Cardiac muscle cell (in vitro differentiated cells and primary cell): Measurements from ENCODE around the gene TTC22. TPM values are rescaled to one million over a fixed set of nuclear protein-coding genes. Genes with fewer than 3 reads are reported as not detected.

ENCODE experiments used
- DNase-seq, 2 donors: peaks; one replicate each; pipeline versions ENCODE4 v3.0.0 to v3.0.0-alpha.2; 2010 to 2017; ENCODE audit warnings: low read depth in 1 of 2, low spot score in 1 of 2
- H3K27ac ChIP-seq: fragments of 200-600 bp; sonication (generic); 2 replicates; pipeline ENCODE4 v1.5.1; 2016
- H3K27me3 ChIP-seq: fragments of 200-600 bp; sonication (generic); 2 replicates; pipeline ENCODE4 v1.6.0; 2016; ENCODE audit warnings: control low read depth
- H3K36me3 ChIP-seq: fragments of 200-600 bp; sonication (generic); 2 replicates; pipeline ENCODE4 v1.5.1; 2016; ENCODE audit warnings: control low read depth
- H3K4me1 ChIP-seq: fragments of 200-600 bp; sonication (generic); 2 replicates; pipeline ENCODE4 v1.8.1; 2017; ENCODE audit warnings: low read depth, mild to moderate bottlenecking, mixed run types
- H3K4me3 ChIP-seq: fragments of 200-600 bp; sonication (generic); 2 replicates; pipeline ENCODE4 v1.5.1; 2016; ENCODE audit warnings: mild to moderate bottlenecking
- H3K9me3 ChIP-seq: fragments of 200-600 bp; sonication (generic); 2 replicates; pipeline ENCODE4 v1.5.1; 2017; ENCODE audit warnings: low read depth, mild to moderate bottlenecking, control low read depth
- polyA plus RNA-seq: library from polyadenylated mRNA; unstranded; fragments of >200 nt; fragmentation: Nextera tagmentation; extraction: Ambion mirVana; gene quantifications from 2 replicates; pipeline ENCODE4 v1.2.1, GENCODE V29; 2016
- total RNA-seq: library from RNA; depleted of rRNA; stranded (reverse); fragments of >200 nt; gene quantifications from 2 replicates; pipeline ENCODE4 v1.2.3, GENCODE V29; 2016
- TF ChIP-seq, protein P1 (sequence below): IDR thresholded peaks from 2 replicates; pipeline ENCODE4 v1.5.1; 2012; ENCODE audit warnings: low read depth, mild to moderate bottlenecking, low read length

TTC22 gene
- total and polyA plus RNA-seq, 2 experiments from 2014 or later, result not detected

DNA sequence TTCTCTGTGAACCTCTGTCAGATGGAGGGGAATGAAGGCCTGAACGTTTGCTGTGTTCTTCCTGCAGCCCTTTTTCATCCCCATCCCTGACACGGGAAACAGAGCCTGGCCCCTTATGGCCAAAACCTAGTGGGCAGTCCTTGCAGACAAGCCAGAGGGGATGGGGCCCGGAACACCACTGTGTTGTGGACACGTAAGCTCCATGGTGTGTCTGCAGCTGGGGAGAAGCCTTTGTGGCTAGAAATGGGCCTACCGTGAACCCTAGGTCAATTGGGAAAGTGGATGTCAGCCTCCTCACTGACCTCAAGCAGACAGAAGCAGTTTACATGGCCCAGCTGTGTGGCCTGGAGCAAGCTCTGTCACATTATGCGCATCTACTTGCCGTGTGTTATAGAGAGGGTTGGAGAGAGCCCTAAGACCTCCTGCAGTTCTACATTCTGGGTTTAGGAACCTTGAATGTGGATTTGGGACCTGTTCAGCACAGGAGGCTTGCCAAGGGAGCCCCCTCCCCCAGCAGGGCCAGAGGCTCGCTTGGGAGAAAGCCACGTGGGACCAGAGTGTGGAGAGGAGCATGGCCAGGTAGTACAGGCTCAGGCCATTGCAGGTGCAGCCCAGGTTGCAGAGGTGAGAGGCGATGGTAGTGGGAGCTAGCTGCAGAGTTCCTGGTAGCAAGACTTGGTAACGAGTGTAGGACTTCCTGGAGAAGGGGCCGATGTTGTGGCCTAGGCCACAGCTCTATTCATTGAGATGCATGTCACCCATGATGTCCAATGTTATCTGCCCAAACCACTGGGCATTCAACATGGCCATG lies 57.5 kb downstream of the TTC22 start:
- Histone ChIP-seq H3K27ac (no peak overlapping the region), H3K4me3 (no peak overlapping the region), H3K36me3 (peaks cover 27% of the 10 kb centered on the region), H3K4me1 (no peaks in the 10 kb centered on the region), H3K9me3 (no peaks in the 10 kb centered on the region), H3K27me3 (peaks cover 7% of the 10 kb centered on the region)
- no peak for DNase-seq
- TF ChIP-seq, protein P1, sequence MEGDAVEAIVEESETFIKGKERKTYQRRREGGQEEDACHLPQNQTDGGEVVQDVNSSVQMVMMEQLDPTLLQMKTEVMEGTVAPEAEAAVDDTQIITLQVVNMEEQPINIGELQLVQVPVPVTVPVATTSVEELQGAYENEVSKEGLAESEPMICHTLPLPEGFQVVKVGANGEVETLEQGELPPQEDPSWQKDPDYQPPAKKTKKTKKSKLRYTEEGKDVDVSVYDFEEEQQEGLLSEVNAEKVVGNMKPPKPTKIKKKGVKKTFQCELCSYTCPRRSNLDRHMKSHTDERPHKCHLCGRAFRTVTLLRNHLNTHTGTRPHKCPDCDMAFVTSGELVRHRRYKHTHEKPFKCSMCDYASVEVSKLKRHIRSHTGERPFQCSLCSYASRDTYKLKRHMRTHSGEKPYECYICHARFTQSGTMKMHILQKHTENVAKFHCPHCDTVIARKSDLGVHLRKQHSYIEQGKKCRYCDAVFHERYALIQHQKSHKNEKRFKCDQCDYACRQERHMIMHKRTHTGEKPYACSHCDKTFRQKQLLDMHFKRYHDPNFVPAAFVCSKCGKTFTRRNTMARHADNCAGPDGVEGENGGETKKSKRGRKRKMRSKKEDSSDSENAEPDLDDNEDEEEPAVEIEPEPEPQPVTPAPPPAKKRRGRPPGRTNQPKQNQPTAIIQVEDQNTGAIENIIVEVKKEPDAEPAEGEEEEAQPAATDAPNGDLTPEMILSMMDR, result no peak

DNA sequence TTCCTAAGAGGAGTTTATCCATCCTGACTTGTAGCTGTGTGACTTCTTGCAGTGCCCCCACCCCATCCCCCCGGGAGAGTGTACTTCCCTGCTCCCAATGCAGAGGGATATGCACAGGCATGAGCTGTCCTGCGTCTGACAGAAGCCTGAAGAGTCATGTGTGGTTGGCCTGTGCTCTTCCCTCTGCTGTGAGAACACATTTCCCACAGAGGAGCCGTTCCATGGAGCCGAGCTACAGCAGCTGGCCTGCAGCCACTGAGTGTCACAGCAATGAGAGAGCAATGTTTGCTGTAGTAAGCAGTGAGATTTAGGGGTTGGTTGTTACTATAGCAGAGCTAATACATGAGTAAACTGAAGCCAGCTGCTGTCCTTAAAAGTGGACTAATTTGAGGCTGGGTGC lies 58.8 kb downstream of the TTC22 start:
- TF ChIP-seq, protein P1, result no peak
- no peaks in the 10 kb centered on the region for H3K27me3 ChIP-seq

GRCh38 chr1:54741531-54741930 lies 59.6 kb downstream of the TTC22 start:
- Histone ChIP-seq H3K36me3 (peaks cover 39% of the 10 kb centered on the region), H3K9me3 (no peaks in the 10 kb centered on the region)

More for the DNA sequence above, 58.8 kb downstream of the TTC22 start:
- H3K27ac ChIP-seq, result no peak overlapping the region
- DNase-seq, result no peak
- H3K4me3 ChIP-seq, result no peak overlapping the region
- H3K9me3 ChIP-seq, result no peaks in the 10 kb centered on the region
- H3K36me3 ChIP-seq, result peaks cover 36% of the 10 kb centered on the region
- no peaks in the 10 kb centered on the region for H3K4me1 ChIP-seq

DNA sequence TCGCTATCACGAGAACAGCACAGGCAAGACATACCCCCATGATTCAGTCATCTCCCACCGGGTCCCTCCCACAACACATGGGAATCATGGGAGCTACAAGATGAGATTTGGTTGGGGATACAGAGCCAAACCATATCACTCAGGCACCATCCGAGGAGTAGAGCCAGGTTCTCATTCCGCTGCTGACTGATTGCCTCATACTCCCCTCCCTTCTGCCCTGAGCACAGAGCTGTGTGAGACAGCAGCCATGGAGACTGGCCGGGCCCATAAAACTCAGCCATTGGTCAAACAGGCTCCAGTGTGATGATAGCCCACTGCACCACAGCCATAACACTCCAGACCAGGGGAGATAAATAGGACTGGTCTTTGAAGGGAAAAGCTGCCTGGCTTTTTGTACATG lies 62.9 kb downstream of the TTC22 start:
- DNase-seq, result peak in 1 of 2 donors; percentile 4
- TF ChIP-seq, protein P1, result no peak
- H3K27ac ChIP-seq, result no peak overlapping the region
- peaks cover 57% of the 10 kb centered on the region for H3K36me3 ChIP-seq
- H3K9me3 ChIP-seq, result no peaks in the 10 kb centered on the region
- no peaks in the 10 kb centered on the region for H3K4me1 ChIP-seq
- no peaks in the 10 kb centered on the region for H3K27me3 ChIP-seq
- no peak overlapping the region for H3K4me3 ChIP-seq

More at GRCh38 chr1:54741531-54741930, 59.6 kb downstream of the TTC22 start:
- TF ChIP-seq, protein P1, result no peak
- Histone ChIP-seq H3K4me1 (no peaks in the 10 kb centered on the region), H3K27me3 (no peaks in the 10 kb centered on the region), H3K27ac (no peak overlapping the region), H3K4me3 (no peak overlapping the region)
- DNase-seq, result no peak

- Histone ChIP-seq H3K4me1 (no peaks in the 10 kb centered on the region), H3K9me3 (no peaks in the 10 kb centered on the region), H3K27me3 (no peaks in the 10 kb centered on the region), H3K4me3 (no peak overlapping the region), H3K36me3 (peaks cover 51% of the 10 kb centered on the region), H3K27ac (no peak overlapping the region)
- TF ChIP-seq, protein P1, result no peak
- DNase-seq, result no peak
These were observed 64.4 kb downstream of the TTC22 start for GRCh38 chr1:54736685-54737084.

Other genes with a start within 250 kb of the TTC22 start
- 0.07 and 0.21 TPM in 2 replicates for gene FAM151A, start 177.8 kb downstream of the TTC22 start, total RNA-seq
- 0.18 and 0.32 TPM in 2 replicates for gene FAM151A, start 177.8 kb downstream of the TTC22 start, polyA plus RNA-seq
- 9.4 and 22.4 TPM in 2 replicates for gene MROH7, start 159.5 kb downstream of the TTC22 start, total RNA-seq
- 7.0 and 10.0 TPM in 2 replicates for gene MROH7, start 159.5 kb downstream of the TTC22 start, polyA plus RNA-seq
- 19.8 and 20.5 TPM in 2 replicates for gene TTC4, start 85.5 kb downstream of the TTC22 start, total RNA-seq
- gene TTC4, start 85.5 kb downstream of the TTC22 start, polyA plus RNA-seq, result 23.5 and 26.0 TPM in 2 replicates
- 11.9 and 12.0 TPM in 2 replicates for gene PARS2, start 36.8 kb downstream of the TTC22 start, total RNA-seq
- 15.5 and 17.7 TPM in 2 replicates for gene PARS2, start 36.8 kb downstream of the TTC22 start, polyA plus RNA-seq
- 144 and 317 TPM in 2 replicates for gene DHCR24, start 85.9 kb upstream of the TTC22 start, total RNA-seq
- 59.8 and 181 TPM in 2 replicates for gene DHCR24, start 85.9 kb upstream of the TTC22 start, polyA plus RNA-seq
- gene TMEM61, start 179.3 kb upstream of the TTC22 start, total RNA-seq, result not detected in 2 replicates
- not detected in 2 replicates for gene TMEM61, start 179.3 kb upstream of the TTC22 start, polyA plus RNA-seq
- not detected in 2 replicates for gene BSND, start 197.6 kb upstream of the TTC22 start, total RNA-seq
- not detected in 2 replicates for gene BSND, start 197.6 kb upstream of the TTC22 start, polyA plus RNA-seq
- 1.3 TPM in 2 replicates for gene PCSK9, start 238.2 kb upstream of the TTC22 start, total RNA-seq
- 2.4 TPM in 1 of 2 replicates, not detected in the other for gene PCSK9, start 238.2 kb upstream of the TTC22 start, polyA plus RNA-seq